K562 (cell line): ENCODE measurements around the gene PHF1. TPM values are rescaled to one million over a fixed set of nuclear protein-coding genes. Genes with fewer than 3 reads are reported as not detected.

ENCODE experiments used
- EP300 ChIP-seq: IDR thresholded peaks from 2 replicates; pipeline ENCODE4 v1.6.1; 2012; ENCODE audit warnings: low read length, improper control_type of control experiment
- FOS ChIP-seq: IDR thresholded peaks from 3 replicates; pipeline ENCODE4 v1.6.1; 2011; ENCODE audit not compliant: insufficient read length; ENCODE audit errors: extremely low read depth
- HIVEP1 ChIP-seq: fragments of 250-450 bp; sonication (Bioruptor Pico); IDR thresholded peaks from 2 replicates; pipeline ENCODE4 v1.4.0; 2020; ENCODE audit warnings: mild to moderate bottlenecking
- KLF16 ChIP-seq: IDR thresholded peaks from 2 replicates; pipeline ENCODE4 v1.6.1; 2016; ENCODE audit warnings: antibody characterized with exemption
- MCM2 ChIP-seq: fragments of 450-650 bp; IDR thresholded peaks from 2 replicates; pipeline ENCODE4 v1.6.1; 2017; ENCODE audit warnings: low read depth, mild to moderate bottlenecking
- NFIC ChIP-seq: fragments of 450-650 bp; IDR thresholded peaks from 2 replicates; pipeline ENCODE4 v1.6.1; 2017; ENCODE audit warnings: mild to moderate bottlenecking, inconsistent platforms
- SMARCA5 ChIP-seq: fragments of 450-650 bp; IDR thresholded peaks from 2 replicates; pipeline ENCODE4 v1.6.1; 2016
- ZC3H11A ChIP-seq: IDR thresholded peaks from 2 replicates; pipeline ENCODE4 v1.6.1; 2012; ENCODE audit warnings: low read depth, low read length, improper control_type of control experiment
- ZNF316 ChIP-seq: fragments of 450-650 bp; IDR thresholded peaks from 2 replicates; pipeline ENCODE4 v1.6.1; 2016
- ZNF436 ChIP-seq: fragments of 250-450, 450-650 bp; sonication (Bioruptor Pico); formaldehyde crosslinking; IDR thresholded peaks from 2 replicates; pipeline ENCODE4 v1.7.0; 2020; ENCODE audit warnings: mild to moderate bottlenecking
- ZNF444 ChIP-seq: fragments of 250-450 bp; sonication (Bioruptor Pico); IDR thresholded peaks from 2 replicates; pipeline ENCODE4 v1.4.0; 2020; ENCODE audit warnings: mild to moderate bottlenecking, moderate library complexity
- ZNF551 ChIP-seq: fragments of 250-450 bp; sonication (Bioruptor Pico); IDR thresholded peaks from 2 replicates; pipeline ENCODE4 v1.5.0; 2021; ENCODE audit warnings: mild to moderate bottlenecking, moderate library complexity
- ZNF75A ChIP-seq: fragments of 450-650 bp; formaldehyde crosslinking; IDR thresholded peaks from 2 replicates; pipeline ENCODE4 v1.4.0; 2020; ENCODE audit warnings: mild to moderate bottlenecking
- polyA plus RNA-seq, 8 experiments: library from polyadenylated mRNA; depleted of rRNA in 4 of 8; stranded (reverse) in 5 of 8; unstranded in 3 of 8; fragments of >200 nt; fragmentation: Nextera tagmentation in 2 of 8; fragmentation: Illumina TruSeq in 1 of 8; extraction: Ambion mirVana in 2 of 8; extraction: Trizol in 1 of 8; gene quantifications; 2 replicates each; pipeline versions ENCODE4 v1.2.1 to v1.2.3, GENCODE V29; 2011 to 2014; ENCODE audit warnings: inconsistent platforms in 1 of 8, missing spikeins in 1 of 8
- total RNA-seq, 7 experiments: library from RNA; depleted of rRNA in 6 of 7; stranded (reverse); fragments of >200 nt in 6 of 7; fragmentation: Illumina TruSeq in 2 of 7; extraction: Trizol in 2 of 7; gene quantifications; 2 replicates each; pipeline versions ENCODE4 v1.2.1 to v1.2.3, GENCODE V29; 2011 to 2021; ENCODE audit warnings: low replicate concordance in 1 of 7
- TF ChIP-seq, protein P1 (sequence below): fragments of 450-650 bp; IDR thresholded peaks from 2 replicates; pipeline ENCODE4 v1.6.1; 2016; ENCODE audit warnings: mild to moderate bottlenecking, moderate library complexity
- TF ChIP-seq, protein P2 (sequence below), 3 experiments: fragments of 200-800 bp in 1 of 3; fragments of 250-450 bp in 1 of 3; fragments of 450-650 bp in 1 of 3; sonication (Bioruptor Pico) in 1 of 3; sonication (Bioruptor generic) in 1 of 3; formaldehyde crosslinking in 1 of 3; IDR thresholded peaks; 2 replicates each; pipeline versions ENCODE4 v1.6.1 to v1.8.0; 2016 to 2022; ENCODE audit warnings: mild to moderate bottlenecking in 2 of 3, missing genetic modification characterization in 2 of 3, missing compliant biosample characterization in 1 of 3, moderate library complexity in 1 of 3

PHF1 gene
- total and polyA plus RNA-seq, 9 of the 15 experiments (the other 6 are each of a cell fraction or from before 2014, with no cell fraction given): 3.7 to 64.2 (median 33.7) TPM

DNA sequence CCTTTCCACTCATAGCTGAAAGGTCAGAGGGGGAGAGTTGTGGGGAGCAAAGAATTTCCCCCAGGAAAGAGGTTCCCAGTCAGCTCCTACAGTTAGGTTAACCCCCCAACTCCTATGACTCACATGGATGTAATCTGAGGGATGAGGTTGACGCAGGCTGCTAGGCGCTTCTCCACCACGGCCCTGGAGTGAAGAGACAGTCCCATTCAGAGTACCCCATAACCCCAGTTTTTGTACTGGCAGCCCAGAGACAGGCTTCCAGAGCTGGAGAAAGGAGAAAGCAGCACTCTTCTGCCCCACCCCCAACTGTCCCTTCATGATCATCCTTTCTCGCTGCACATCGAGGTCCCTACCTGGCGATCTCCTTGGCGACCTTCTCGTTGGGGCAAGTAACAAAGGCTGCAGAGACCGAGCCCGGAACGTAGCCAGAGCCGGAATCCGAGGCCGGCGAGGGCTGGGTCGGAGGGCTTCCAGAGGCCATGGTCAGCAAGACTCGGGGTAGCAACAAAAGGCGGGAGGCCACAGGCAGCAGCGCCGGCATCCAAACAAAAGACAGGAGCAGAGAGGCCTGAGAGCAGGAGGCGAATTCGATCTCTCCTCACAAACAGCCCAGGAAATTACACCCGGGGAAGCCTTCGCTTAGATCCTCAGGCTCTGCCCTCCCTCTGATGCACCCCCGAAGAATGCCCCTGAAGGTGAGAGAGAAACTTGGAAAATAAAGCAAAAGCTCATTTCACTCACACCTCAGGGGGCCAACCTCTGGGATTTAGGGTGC is 6.5 kb downstream of the PHF1 start (continued):
- TF ChIP-seq, protein P1, sequence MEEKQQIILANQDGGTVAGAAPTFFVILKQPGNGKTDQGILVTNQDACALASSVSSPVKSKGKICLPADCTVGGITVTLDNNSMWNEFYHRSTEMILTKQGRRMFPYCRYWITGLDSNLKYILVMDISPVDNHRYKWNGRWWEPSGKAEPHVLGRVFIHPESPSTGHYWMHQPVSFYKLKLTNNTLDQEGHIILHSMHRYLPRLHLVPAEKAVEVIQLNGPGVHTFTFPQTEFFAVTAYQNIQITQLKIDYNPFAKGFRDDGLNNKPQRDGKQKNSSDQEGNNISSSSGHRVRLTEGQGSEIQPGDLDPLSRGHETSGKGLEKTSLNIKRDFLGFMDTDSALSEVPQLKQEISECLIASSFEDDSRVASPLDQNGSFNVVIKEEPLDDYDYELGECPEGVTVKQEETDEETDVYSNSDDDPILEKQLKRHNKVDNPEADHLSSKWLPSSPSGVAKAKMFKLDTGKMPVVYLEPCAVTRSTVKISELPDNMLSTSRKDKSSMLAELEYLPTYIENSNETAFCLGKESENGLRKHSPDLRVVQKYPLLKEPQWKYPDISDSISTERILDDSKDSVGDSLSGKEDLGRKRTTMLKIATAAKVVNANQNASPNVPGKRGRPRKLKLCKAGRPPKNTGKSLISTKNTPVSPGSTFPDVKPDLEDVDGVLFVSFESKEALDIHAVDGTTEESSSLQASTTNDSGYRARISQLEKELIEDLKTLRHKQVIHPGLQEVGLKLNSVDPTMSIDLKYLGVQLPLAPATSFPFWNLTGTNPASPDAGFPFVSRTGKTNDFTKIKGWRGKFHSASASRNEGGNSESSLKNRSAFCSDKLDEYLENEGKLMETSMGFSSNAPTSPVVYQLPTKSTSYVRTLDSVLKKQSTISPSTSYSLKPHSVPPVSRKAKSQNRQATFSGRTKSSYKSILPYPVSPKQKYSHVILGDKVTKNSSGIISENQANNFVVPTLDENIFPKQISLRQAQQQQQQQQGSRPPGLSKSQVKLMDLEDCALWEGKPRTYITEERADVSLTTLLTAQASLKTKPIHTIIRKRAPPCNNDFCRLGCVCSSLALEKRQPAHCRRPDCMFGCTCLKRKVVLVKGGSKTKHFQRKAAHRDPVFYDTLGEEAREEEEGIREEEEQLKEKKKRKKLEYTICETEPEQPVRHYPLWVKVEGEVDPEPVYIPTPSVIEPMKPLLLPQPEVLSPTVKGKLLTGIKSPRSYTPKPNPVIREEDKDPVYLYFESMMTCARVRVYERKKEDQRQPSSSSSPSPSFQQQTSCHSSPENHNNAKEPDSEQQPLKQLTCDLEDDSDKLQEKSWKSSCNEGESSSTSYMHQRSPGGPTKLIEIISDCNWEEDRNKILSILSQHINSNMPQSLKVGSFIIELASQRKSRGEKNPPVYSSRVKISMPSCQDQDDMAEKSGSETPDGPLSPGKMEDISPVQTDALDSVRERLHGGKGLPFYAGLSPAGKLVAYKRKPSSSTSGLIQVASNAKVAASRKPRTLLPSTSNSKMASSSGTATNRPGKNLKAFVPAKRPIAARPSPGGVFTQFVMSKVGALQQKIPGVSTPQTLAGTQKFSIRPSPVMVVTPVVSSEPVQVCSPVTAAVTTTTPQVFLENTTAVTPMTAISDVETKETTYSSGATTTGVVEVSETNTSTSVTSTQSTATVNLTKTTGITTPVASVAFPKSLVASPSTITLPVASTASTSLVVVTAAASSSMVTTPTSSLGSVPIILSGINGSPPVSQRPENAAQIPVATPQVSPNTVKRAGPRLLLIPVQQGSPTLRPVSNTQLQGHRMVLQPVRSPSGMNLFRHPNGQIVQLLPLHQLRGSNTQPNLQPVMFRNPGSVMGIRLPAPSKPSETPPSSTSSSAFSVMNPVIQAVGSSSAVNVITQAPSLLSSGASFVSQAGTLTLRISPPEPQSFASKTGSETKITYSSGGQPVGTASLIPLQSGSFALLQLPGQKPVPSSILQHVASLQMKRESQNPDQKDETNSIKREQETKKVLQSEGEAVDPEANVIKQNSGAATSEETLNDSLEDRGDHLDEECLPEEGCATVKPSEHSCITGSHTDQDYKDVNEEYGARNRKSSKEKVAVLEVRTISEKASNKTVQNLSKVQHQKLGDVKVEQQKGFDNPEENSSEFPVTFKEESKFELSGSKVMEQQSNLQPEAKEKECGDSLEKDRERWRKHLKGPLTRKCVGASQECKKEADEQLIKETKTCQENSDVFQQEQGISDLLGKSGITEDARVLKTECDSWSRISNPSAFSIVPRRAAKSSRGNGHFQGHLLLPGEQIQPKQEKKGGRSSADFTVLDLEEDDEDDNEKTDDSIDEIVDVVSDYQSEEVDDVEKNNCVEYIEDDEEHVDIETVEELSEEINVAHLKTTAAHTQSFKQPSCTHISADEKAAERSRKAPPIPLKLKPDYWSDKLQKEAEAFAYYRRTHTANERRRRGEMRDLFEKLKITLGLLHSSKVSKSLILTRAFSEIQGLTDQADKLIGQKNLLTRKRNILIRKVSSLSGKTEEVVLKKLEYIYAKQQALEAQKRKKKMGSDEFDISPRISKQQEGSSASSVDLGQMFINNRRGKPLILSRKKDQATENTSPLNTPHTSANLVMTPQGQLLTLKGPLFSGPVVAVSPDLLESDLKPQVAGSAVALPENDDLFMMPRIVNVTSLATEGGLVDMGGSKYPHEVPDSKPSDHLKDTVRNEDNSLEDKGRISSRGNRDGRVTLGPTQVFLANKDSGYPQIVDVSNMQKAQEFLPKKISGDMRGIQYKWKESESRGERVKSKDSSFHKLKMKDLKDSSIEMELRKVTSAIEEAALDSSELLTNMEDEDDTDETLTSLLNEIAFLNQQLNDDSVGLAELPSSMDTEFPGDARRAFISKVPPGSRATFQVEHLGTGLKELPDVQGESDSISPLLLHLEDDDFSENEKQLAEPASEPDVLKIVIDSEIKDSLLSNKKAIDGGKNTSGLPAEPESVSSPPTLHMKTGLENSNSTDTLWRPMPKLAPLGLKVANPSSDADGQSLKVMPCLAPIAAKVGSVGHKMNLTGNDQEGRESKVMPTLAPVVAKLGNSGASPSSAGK: no peak
- no peak for TF ChIP-seq ZNF75A (CRISPR knock-in tag)
- TF ChIP-seq ZNF444 (CRISPR knock-in tag): no peak
- TF ChIP-seq ZNF436 (CRISPR knock-in tag): no peak
- no peak for TF ChIP-seq MCM2
- TF ChIP-seq HIVEP1 (CRISPR knock-in tag): no peak
- no peak for TF ChIP-seq KLF16
- no peak for TF ChIP-seq EP300
- no peak for TF ChIP-seq ZNF551 (CRISPR knock-in tag)
- TF ChIP-seq FOS: peak; percentile 37
- TF ChIP-seq, protein P2, sequence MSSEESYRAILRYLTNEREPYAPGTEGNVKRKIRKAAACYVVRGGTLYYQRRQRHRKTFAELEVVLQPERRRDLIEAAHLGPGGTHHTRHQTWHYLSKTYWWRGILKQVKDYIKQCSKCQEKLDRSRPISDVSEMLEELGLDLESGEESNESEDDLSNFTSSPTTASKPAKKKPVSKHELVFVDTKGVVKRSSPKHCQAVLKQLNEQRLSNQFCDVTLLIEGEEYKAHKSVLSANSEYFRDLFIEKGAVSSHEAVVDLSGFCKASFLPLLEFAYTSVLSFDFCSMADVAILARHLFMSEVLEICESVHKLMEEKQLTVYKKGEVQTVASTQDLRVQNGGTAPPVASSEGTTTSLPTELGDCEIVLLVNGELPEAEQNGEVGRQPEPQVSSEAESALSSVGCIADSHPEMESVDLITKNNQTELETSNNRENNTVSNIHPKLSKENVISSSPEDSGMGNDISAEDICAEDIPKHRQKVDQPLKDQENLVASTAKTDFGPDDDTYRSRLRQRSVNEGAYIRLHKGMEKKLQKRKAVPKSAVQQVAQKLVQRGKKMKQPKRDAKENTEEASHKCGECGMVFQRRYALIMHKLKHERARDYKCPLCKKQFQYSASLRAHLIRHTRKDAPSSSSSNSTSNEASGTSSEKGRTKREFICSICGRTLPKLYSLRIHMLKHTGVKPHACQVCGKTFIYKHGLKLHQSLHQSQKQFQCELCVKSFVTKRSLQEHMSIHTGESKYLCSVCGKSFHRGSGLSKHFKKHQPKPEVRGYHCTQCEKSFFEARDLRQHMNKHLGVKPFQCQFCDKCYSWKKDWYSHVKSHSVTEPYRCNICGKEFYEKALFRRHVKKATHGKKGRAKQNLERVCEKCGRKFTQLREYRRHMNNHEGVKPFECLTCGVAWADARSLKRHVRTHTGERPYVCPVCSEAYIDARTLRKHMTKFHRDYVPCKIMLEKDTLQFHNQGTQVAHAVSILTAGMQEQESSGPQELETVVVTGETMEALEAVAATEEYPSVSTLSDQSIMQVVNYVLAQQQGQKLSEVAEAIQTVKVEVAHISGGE (CRISPR knock-in tag; IDR thresholded peaks at IDR 0.05): no peak
- peak; percentile 51 for TF ChIP-seq SMARCA5
- TF ChIP-seq ZNF316: no peak
- TF ChIP-seq ZC3H11A: no peak
- 0 out of 2 replicates have a peak, but pooled peaks have one; percentile 2 for TF ChIP-seq NFIC
